Lower leg skin (tissue), 4 donors: Measurements from ENCODE around the gene CISTR. TPM values are rescaled to one million over a fixed set of nuclear protein-coding genes. Genes with fewer than 3 reads are reported as not detected.

ENCODE experiments used
- DNase-seq, 2 donors: peaks; one replicate each; pipeline ENCODE4 v3.0.0-alpha.2; 2019; ENCODE audit warnings: low spot score in 2 of 2
- H3K4me3 ChIP-seq: fragments of 200-600 bp; sonication (generic); 2 replicates; pipeline ENCODE4 v1.5.1; 2017; ENCODE audit warnings: mild to moderate bottlenecking, low read depth; ENCODE audit not compliant: poor library complexity, severe bottlenecking
- POLR2A ChIP-seq, 2 donors: fragments of 450-650 bp; IDR thresholded peaks; one replicate each; pipeline ENCODE4 v1.6.1; 2016 to 2017; ENCODE audit warnings: antibody characterized with exemption in 2 of 2, mild to moderate bottlenecking in 1 of 2, moderate library complexity in 1 of 2
- WGBS, 2 donors: methylation state at CpG; one replicate each; pipeline ENCODE4 v1.1.5; 2018; 5-methylcytosine and 5-hydroxymethylcytosine counted together
- intact Hi-C: fragments of 100-400 bp; cut with DNase I; formaldehyde crosslinking; loops from one replicate; pipeline ENCODE4 v1.15.0; 2023; ENCODE audit warnings: low total_unique reads
- total RNA-seq, 4 donors: library from RNA; depleted of rRNA; stranded (reverse); fragments of >200 nt; gene quantifications; one replicate each; pipeline ENCODE4 v1.1.0, GENCODE V29; 2016
- TF ChIP-seq, protein P1 (sequence below), 3 donors: fragments of 450-650 bp; IDR thresholded peaks; one replicate each; pipeline ENCODE4 v1.5.1; 2016; ENCODE audit warnings: antibody characterized with exemption in 3 of 3, mild to moderate bottlenecking in 3 of 3, moderate library complexity in 2 of 3

Gene CISTR
- total RNA-seq, 4 donors from 2014 or later: not detected

- peak; percentile 78 to 97 for DNase-seq
- 4% methylated on average over 8 of the region's 8 CpGs for WGBS, 2 donors
Measured at GRCh38 chr12:53701518-53702264, 50.1 kb downstream of the CISTR start.

GRCh38 chr12:53700567-53700966 lies 51.2 kb downstream of the CISTR start:
- no peak overlapping the region for H3K4me3 ChIP-seq
- no peak for DNase-seq
- no peak for TF ChIP-seq POLR2A (IDR thresholded peaks at IDR 0.05)
- TF ChIP-seq, protein P1, sequence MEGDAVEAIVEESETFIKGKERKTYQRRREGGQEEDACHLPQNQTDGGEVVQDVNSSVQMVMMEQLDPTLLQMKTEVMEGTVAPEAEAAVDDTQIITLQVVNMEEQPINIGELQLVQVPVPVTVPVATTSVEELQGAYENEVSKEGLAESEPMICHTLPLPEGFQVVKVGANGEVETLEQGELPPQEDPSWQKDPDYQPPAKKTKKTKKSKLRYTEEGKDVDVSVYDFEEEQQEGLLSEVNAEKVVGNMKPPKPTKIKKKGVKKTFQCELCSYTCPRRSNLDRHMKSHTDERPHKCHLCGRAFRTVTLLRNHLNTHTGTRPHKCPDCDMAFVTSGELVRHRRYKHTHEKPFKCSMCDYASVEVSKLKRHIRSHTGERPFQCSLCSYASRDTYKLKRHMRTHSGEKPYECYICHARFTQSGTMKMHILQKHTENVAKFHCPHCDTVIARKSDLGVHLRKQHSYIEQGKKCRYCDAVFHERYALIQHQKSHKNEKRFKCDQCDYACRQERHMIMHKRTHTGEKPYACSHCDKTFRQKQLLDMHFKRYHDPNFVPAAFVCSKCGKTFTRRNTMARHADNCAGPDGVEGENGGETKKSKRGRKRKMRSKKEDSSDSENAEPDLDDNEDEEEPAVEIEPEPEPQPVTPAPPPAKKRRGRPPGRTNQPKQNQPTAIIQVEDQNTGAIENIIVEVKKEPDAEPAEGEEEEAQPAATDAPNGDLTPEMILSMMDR (IDR thresholded peaks at IDR 0.05): no peak
- WGBS, 2 donors: 73 to 74% methylated on average over 6 of the region's 6 CpGs
- intact Hi-C loops: loop anchor here (5.0 kb wide), 1 partner anchor 42 kb away; no protein-coding TSS in a partner anchor

More at GRCh38 chr12:53701518-53702264, 50.1 kb downstream of the CISTR start:
- intact Hi-C loops: loop anchor here (5.0 kb wide), 1 partner anchor 41 kb away; no protein-coding TSS in a partner anchor
- H3K4me3 ChIP-seq: no peak overlapping the region
- TF ChIP-seq POLR2A (IDR thresholded peaks at IDR 0.05): no peak
- TF ChIP-seq, protein P1 (IDR thresholded peaks at IDR 0.05): peak in 1 of 3 donors; percentile 87

DNA sequence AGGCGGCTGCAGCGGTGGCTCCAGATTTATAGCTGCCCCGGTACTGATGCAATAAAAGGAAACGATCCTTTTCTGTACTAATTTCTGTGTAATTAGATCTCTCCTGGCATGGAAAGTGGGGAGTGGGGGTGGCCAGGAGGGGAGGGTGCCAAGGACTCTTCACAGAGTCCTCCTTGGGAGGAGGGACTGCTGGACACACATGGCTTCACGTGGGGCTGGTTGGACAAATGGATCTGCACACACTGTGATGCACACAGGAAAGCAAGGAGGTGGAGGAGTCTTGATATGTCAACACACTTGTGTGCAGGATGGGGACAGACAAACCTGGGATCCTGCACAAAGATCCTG lies 52.1 kb downstream of the CISTR start:
- TF ChIP-seq, protein P1 (IDR thresholded peaks at IDR 0.05): no peak
- no peak for TF ChIP-seq POLR2A (IDR thresholded peaks at IDR 0.05)
- 45 to 47% methylated on average over 5 of the region's 5 CpGs for WGBS, 2 donors
- no peak overlapping the region for H3K4me3 ChIP-seq
- intact Hi-C loops: loop anchor here (5.0 kb wide), 1 partner anchor 43 kb away; no protein-coding TSS in a partner anchor
- no peak for DNase-seq

DNA sequence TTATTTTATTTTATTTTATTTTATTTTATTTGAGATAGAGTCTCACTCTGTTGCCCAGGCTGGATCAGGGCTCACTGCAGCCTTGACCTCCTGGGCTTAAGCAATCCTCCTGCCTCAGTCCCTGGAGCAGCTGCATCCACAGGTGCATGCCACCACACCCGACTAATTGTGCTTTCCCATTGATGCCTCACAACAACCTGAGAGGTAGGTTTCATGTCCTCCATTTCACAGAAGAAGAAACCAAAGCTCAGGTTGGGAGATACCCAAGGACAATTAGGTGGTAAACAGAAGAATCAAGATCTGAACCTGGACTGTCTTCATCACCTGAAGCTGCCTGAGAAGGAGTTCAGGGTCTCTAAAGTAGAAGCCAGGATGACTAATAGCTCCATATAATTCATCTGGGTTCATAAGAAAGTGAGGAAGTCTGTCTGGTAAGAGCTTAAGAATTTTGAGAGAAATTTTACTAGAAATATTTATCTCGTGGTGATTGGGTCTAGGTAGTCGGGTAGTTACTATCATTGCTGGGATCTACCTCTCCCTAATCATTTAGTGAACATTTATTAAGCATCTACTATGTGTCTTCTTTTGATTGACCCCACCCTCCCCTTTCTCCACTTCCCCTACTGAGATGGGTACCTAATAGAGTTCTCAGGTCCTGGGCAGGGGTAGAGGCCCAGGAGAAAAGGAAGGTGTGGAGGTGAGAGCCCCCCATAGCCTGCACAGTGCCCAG lies 52.7 kb downstream of the CISTR start:
- intact Hi-C loops: no loop called here
- WGBS, 2 donors: 50 to 53% methylated on average over 3 of the region's 3 CpGs
- no peak for TF ChIP-seq POLR2A (IDR thresholded peaks at IDR 0.05)
- TF ChIP-seq, protein P1 (IDR thresholded peaks at IDR 0.05): no peak

GRCh38 chr12:53696655-53697331 lies 55.0 kb downstream of the CISTR start:
- intact Hi-C loops: no loop called here
- WGBS, 2 donors: 22 to 26% methylated on average over 24 of the region's 24 CpGs
- DNase-seq: no peak

More for the DNA sequence above, 52.7 kb downstream of the CISTR start:
- no peak for DNase-seq
- H3K4me3 ChIP-seq: no peak overlapping the region

More at GRCh38 chr12:53696655-53697331, 55.0 kb downstream of the CISTR start:
- TF ChIP-seq, protein P1 (IDR thresholded peaks at IDR 0.05): no peak
- no peak for TF ChIP-seq POLR2A (IDR thresholded peaks at IDR 0.05)
- H3K4me3 ChIP-seq: no peak overlapping the region

Other genes with a start within 250 kb of the CISTR start
- not detected for gene NPFF, start 244.5 kb downstream of the CISTR start, total RNA-seq
- 10 to 100 TPM; 25.1 to 34.4 (median 29.0) TPM for gene ATF7, start 125.6 kb downstream of the CISTR start, total RNA-seq
- gene ATP5MC2, start 75.9 kb downstream of the CISTR start, total RNA-seq: 100 to 1,000 TPM; 214 to 533 (median 318) TPM
- 100 to 1,000 TPM; 313 to 432 (median 391) TPM for gene CALCOCO1, start 24.5 kb downstream of the CISTR start, total RNA-seq
- gene HOXC13, start 186.9 kb upstream of the CISTR start, total RNA-seq: 10 to 100 TPM in 2 of 4 donors, 1 to 10 TPM in 2; 9.8 to 14.9 (median 11.2) TPM
- 10 to 100 TPM in 1 of 4 donors, 1 to 10 TPM in 3; 4.4 to 13.6 (median 6.5) TPM for gene HOXC12, start 202.9 kb upstream of the CISTR start, total RNA-seq
- 10 to 100 TPM in 1 of 4 donors, 1 to 10 TPM in 3; 4.9 to 10.7 (median 6.2) TPM for gene HOXC11, start 221.1 kb upstream of the CISTR start, total RNA-seq
- gene HOTAIR, start 223.0 kb upstream of the CISTR start, total RNA-seq: 10 to 100 TPM in 2 of 4 donors, 1 to 10 TPM in 2; 4.9 to 14.9 (median 9.7) TPM
- 10 to 100 TPM; 14.2 to 35.9 (median 23.4) TPM for gene HOXC10, start 233.2 kb upstream of the CISTR start, total RNA-seq
- 10 to 100 TPM in 3 of 4 donors, 1 to 10 TPM in 1; 9.6 to 16.8 (median 11.7) TPM for gene HOXC9, start 248.2 kb upstream of the CISTR start, total RNA-seq